Activated T-cell treated with anti-CD3 and anti-CD28 coated beads, Interleukin-2, amount 50 U/mL, for 72 hours (primary cell): ENCODE measurements around the gene PLEKHA4. TPM values are rescaled to one million over a fixed set of nuclear protein-coding genes. Genes with fewer than 3 reads are reported as not detected.
"Not testable (repeated sequence)": the region's sequence is repeated elsewhere in the genome, so short reads cannot be mapped to it uniquely, and the experiment has no call there.

Source experiments
- ATAC-seq, 2 donors: fragments of 150-1000 bp; cut with Tn5 transposase; replicated peaks in 1 of 2; 2 replicates each; pipeline ENCODE4 v1.10.0; 2021; ENCODE audit warnings: moderate library complexity in 2 of 2, mild to moderate bottlenecking in 1 of 2
- DNase-seq, 2 donors: peaks; one replicate each; pipeline ENCODE4 v3.0.0; 2021 to 2022; ENCODE audit warnings: mixed read lengths in 1 of 2
- H3K27ac Mint-ChIP-seq: one replicate; pipeline ENCODE4 v1.8.0; 2022; ENCODE audit warnings: mild to moderate bottlenecking, moderate library complexity, mixed read lengths
- H3K27me3 Mint-ChIP-seq: one replicate; pipeline ENCODE4 v1.8.0; 2022; ENCODE audit warnings: low read depth, mixed read lengths
- H3K36me3 Mint-ChIP-seq, 2 donors: one replicate each; pipeline ENCODE4 v1.8.0; 2022; ENCODE audit warnings: mixed read lengths in 2 of 2, mild to moderate bottlenecking in 1 of 2; ENCODE audit not compliant: insufficient read depth in 2 of 2
- H3K4me1 Mint-ChIP-seq: one replicate; pipeline ENCODE4 v1.8.0; 2022; ENCODE audit warnings: low read depth, mixed read lengths
- H3K4me3 Mint-ChIP-seq, 2 donors: one replicate each; pipeline ENCODE4 v1.8.0; 2022; ENCODE audit warnings: mild to moderate bottlenecking in 2 of 2, mixed read lengths in 2 of 2, moderate library complexity in 2 of 2
- H3K9me3 Mint-ChIP-seq, 2 donors: one replicate each; pipeline ENCODE4 v1.8.0; 2022; ENCODE audit warnings: mixed read lengths in 2 of 2
- total RNA-seq, 2 donors: library from RNA; stranded (reverse); gene quantifications; one replicate each; pipeline ENCODE4 v1.2.3, GENCODE V29; 2022

PLEKHA4 gene
- total RNA-seq, 2 donors from 2014 or later: 16.2 to 24.5 TPM

DNA sequence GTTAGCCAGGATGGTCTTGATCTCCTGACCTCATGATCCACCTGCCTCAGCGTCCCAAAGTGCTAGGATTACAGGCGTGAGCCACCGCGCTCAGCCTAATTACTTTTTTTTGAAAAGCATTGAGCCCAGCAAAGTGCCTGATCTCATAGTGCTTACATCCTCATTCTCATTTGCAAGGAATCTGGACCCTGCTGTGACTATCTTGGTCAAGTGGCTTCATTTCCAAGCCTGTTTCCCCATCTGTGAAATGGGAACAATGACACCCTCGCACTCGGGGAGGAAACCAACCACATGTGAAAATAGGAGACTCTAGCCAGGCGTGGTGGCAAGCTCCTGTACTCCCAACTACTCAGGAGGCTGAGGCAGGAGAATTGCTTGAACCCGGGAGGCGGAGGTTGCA lies 1.6 kb upstream of the PLEKHA4 start:
- Mint-ChIP-seq H3K4me3 (no peak overlapping the region), H3K27me3 (peaks cover 17% of the 10 kb centered on the region), H3K9me3 (no peaks in the 10 kb centered on the region), H3K36me3 (peaks cover 24 to 25% of the 10 kb centered on the region in 2 donors), H3K4me1 (peaks cover 20% of the 10 kb centered on the region), H3K27ac (no peak overlapping the region)
- DNase-seq (no peak), ATAC-seq (no peak)

- no peak for DNase-seq
- H3K4me3 Mint-ChIP-seq: no peak overlapping the region
- no peak overlapping the region for H3K27ac Mint-ChIP-seq
- H3K36me3 Mint-ChIP-seq: peaks cover 3 to 5% of the 10 kb centered on the region in 2 donors
- no peak for ATAC-seq
- H3K9me3 Mint-ChIP-seq: no peaks in the 10 kb centered on the region
- peaks cover 17% of the 10 kb centered on the region for H3K27me3 Mint-ChIP-seq
- H3K4me1 Mint-ChIP-seq: peaks cover 6% of the 10 kb centered on the region
Measured at GRCh38 chr19:48867746-48868113, 687 bp downstream of the PLEKHA4 start.

DNA sequence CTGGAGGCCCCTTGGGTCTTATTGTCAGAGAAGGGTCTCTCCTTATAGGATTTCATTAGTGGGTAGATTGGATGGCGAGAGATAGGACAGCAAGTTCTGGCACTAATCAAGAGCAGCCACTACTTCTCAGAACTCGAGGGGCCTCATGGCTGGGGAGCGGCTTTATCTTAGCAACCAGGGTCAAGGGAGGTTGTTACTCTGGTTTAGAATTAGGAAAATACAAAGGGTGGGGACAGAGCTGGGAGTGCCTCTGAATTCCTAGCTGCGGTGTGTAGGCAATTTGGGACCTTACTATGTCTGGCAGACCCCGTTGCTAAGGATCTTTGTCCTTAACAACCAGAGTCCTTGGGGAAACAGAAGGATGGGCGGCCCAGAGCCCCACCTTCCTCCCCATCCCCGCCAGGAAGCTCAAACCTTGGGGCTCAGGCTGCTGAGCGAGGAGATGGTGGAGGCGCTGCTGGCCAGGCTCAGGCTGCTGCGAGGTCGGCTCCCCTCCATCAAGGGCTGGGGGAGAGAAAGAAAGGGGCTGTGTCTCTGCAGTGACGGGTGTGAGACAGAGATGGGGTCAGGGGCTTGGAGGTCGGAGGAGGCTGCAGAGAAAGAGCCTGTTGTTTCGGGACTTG lies 1.2 kb downstream of the PLEKHA4 start:
- no peak overlapping the region for H3K4me3 Mint-ChIP-seq
- ATAC-seq: no peak
- peaks cover 0 to 2% of the 10 kb centered on the region in 2 donors for H3K36me3 Mint-ChIP-seq
- peaks cover 17% of the 10 kb centered on the region for H3K27me3 Mint-ChIP-seq
- no peaks in the 10 kb centered on the region for H3K9me3 Mint-ChIP-seq
- no peak for DNase-seq
- peak overlapping the region; percentile 2 for H3K27ac Mint-ChIP-seq
- H3K4me1 Mint-ChIP-seq: peaks cover 6% of the 10 kb centered on the region

- Mint-ChIP-seq H3K36me3 (no peaks in the 10 kb centered on the region), H3K4me3 (no peak overlapping the region), H3K9me3 (no peaks in the 10 kb centered on the region), H3K27ac (no peak overlapping the region), H3K4me1 (peaks cover 6% of the 10 kb centered on the region), H3K27me3 (peaks cover 17% of the 10 kb centered on the region)
- DNase-seq (no peak), ATAC-seq (no peak)
Measured at GRCh38 chr19:48866692-48867091, 1.7 kb downstream of the PLEKHA4 start.

GRCh38 chr19:48862827-48863226 lies 5.6 kb downstream of the PLEKHA4 start:
- no peaks in the 10 kb centered on the region for H3K4me1 Mint-ChIP-seq
- H3K27me3 Mint-ChIP-seq: peaks cover 11% of the 10 kb centered on the region
- no peaks in the 10 kb centered on the region for H3K36me3 Mint-ChIP-seq
- no peak for ATAC-seq
- DNase-seq: no peak
- no peak overlapping the region for H3K4me3 Mint-ChIP-seq
- no peak overlapping the region for H3K27ac Mint-ChIP-seq
- no peaks in the 10 kb centered on the region for H3K9me3 Mint-ChIP-seq

DNA sequence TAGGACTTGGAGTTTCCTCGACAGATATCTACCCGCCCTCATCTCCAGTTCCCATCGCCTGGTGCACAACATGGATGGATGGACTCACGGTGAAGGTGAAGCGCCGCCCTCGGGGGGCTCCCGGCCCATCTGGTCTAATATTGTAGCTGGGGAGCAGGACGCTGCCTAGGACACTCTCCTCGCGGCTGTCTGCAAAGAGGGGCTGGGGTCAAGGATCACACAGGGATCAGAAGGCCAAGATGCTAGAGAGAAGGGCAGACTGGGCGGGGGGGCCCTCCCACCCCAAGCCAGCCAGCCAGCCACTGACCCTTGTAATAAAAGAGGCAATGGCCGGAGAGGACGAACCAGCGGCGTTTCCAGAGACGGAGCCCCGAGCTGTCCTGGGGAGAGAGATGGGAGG lies 7.1 kb downstream of the PLEKHA4 start:
- Mint-ChIP-seq H3K27me3 (no peaks in the 10 kb centered on the region), H3K4me3 (no peak overlapping the region), H3K4me1 (no peaks in the 10 kb centered on the region), H3K9me3 (no peaks in the 10 kb centered on the region), H3K27ac (no peak overlapping the region), H3K36me3 (no peaks in the 10 kb centered on the region)
- ATAC-seq (no peak), DNase-seq (no peak)

GRCh38 chr19:48859711-48860572 lies 8.5 kb downstream of the PLEKHA4 start:
- H3K9me3 Mint-ChIP-seq: no peaks in the 10 kb centered on the region
- no peak overlapping the region for H3K27ac Mint-ChIP-seq
- no peaks in the 10 kb centered on the region for H3K4me1 Mint-ChIP-seq
- H3K36me3 Mint-ChIP-seq: no peaks in the 10 kb centered on the region
- DNase-seq (peak in 1 of 2 donors; percentile 60), ATAC-seq (peak; percentile 13 to 39)
- H3K27me3 Mint-ChIP-seq: no peaks in the 10 kb centered on the region
- peak overlapping the region; percentile 81 to 93 for H3K4me3 Mint-ChIP-seq

- no peaks in the 10 kb centered on the region for H3K36me3 Mint-ChIP-seq
- H3K27ac Mint-ChIP-seq: peak overlapping the region; percentile 72
- no peaks in the 10 kb centered on the region for H3K27me3 Mint-ChIP-seq
- DNase-seq (peak; percentile 83 to 92), ATAC-seq (peak; percentile 92 to 94)
- no peaks in the 10 kb centered on the region for H3K9me3 Mint-ChIP-seq
- H3K4me1 Mint-ChIP-seq: no peaks in the 10 kb centered on the region
- H3K4me3 Mint-ChIP-seq: peak overlapping the region; percentile 81 to 93
Measured at GRCh38 chr19:48858984-48859710, 9.3 kb downstream of the PLEKHA4 start.

GRCh38 chr19:48856921-48857320 lies 11.5 kb downstream of the PLEKHA4 start:
- H3K27ac Mint-ChIP-seq: no peak overlapping the region
- no peaks in the 10 kb centered on the region for H3K9me3 Mint-ChIP-seq
- no peaks in the 10 kb centered on the region for H3K4me1 Mint-ChIP-seq
- ATAC-seq: no peak
- DNase-seq: no peak
- H3K4me3 Mint-ChIP-seq: no peak overlapping the region
- H3K36me3 Mint-ChIP-seq: no peaks in the 10 kb centered on the region
- H3K27me3 Mint-ChIP-seq: no peaks in the 10 kb centered on the region

- DNase-seq: no peak
- H3K4me3 Mint-ChIP-seq: no peak overlapping the region
- no peak for ATAC-seq
- H3K27me3 Mint-ChIP-seq: no peaks in the 10 kb centered on the region
- no peak overlapping the region for H3K27ac Mint-ChIP-seq
- no peaks in the 10 kb centered on the region for H3K9me3 Mint-ChIP-seq
- no peaks in the 10 kb centered on the region for H3K4me1 Mint-ChIP-seq
- H3K36me3 Mint-ChIP-seq: no peaks in the 10 kb centered on the region
Measured at GRCh38 chr19:48854103-48854502, 14.3 kb downstream of the PLEKHA4 start.

DNA sequence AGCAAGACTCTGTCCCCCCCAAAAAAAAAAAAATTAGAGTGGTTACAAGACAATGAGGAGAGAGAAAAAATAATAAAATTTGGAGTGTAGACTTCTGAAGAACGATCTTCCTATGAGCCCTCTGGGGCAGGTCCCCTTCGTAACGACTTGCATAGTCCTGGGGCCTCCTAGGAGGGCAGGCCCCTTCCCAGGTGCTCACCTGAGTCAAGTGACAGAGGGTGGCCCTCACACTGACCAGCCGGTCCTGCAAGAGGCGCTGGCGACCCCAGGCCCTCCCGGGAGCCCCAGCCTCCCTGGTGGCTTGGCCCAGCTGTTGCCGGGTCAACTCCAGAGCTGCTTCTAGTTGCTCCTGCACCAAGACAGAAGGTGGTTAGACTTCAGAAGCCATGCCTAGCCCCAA lies 14.9 kb downstream of the PLEKHA4 start:
- Mint-ChIP-seq H3K4me3 (no peak overlapping the region), H3K4me1 (no peaks in the 10 kb centered on the region), H3K27me3 (no peaks in the 10 kb centered on the region), H3K27ac (no peak overlapping the region), H3K36me3 (no peaks in the 10 kb centered on the region), H3K9me3 (no peaks in the 10 kb centered on the region)
- no peak for DNase-seq
- no peak for ATAC-seq

GRCh38 chr19:48852292-48852691 lies 16.1 kb downstream of the PLEKHA4 start:
- Mint-ChIP-seq H3K27ac (no peak overlapping the region), H3K27me3 (no peaks in the 10 kb centered on the region), H3K4me3 (no peak overlapping the region), H3K9me3 (no peaks in the 10 kb centered on the region), H3K4me1 (no peaks in the 10 kb centered on the region), H3K36me3 (no peaks in the 10 kb centered on the region)
- DNase-seq (no peak), ATAC-seq (no peak)

GRCh38 chr19:48846659-48847058 lies 21.8 kb downstream of the PLEKHA4 start:
- H3K9me3 Mint-ChIP-seq, H3K27ac Mint-ChIP-seq, DNase-seq, H3K36me3 Mint-ChIP-seq, H3K27me3 Mint-ChIP-seq, H3K4me1 Mint-ChIP-seq, ATAC-seq, H3K4me3 Mint-ChIP-seq: not testable (repeated sequence)
